NCI-H82 treated with DMSO at 0.1 percent for 48 hours (cell line): ENCODE measurements around the gene SFT2D2.
"Not testable (repeated sequence)": the region's sequence is repeated elsewhere in the genome, so short reads cannot be mapped to it uniquely, and the experiment has no call there.

Experiments
- DNase-seq: peaks from one replicate; lab custom pipeline; 2025; ENCODE audit not compliant: unreplicated experiment; lab: John Stamatoyannopoulos, UW

The SFT2D2 gene

GRCh38 chr1:168225476-168226190, at the start of gene SFT2D2:
TSS of gene SFT2D2 (plus strand) at chr1:168226004. CDS start at chr1:168226080, 76 bp downstream.
- peak; percentile 43 for DNase-seq

GRCh38 chr1:168178227-168178637, 47.6 kb upstream of the SFT2D2 start:
- DNase-seq = no peak

- peak; percentile 99 for DNase-seq
Measured at GRCh38 chr1:168178638-168179437, 47.0 kb upstream of the SFT2D2 start, which contains the start of gene TIPRL. TSS of gene TIPRL (plus strand) at chr1:168178962. CDS start at chr1:168179078, 116 bp downstream.

GRCh38 chr1:168179438-168180147, 46.2 kb upstream of the SFT2D2 start:
- DNase-seq = peak; percentile 25

GRCh38 chr1:168180148-168180524, 45.7 kb upstream of the SFT2D2 start:
- no peak for DNase-seq

GRCh38 chr1:168181063-168181720, 44.6 kb upstream of the SFT2D2 start:
- DNase-seq = not testable (repeated sequence)

GRCh38 chr1:168187177-168187576, 38.6 kb upstream of the SFT2D2 start:
- no peak for DNase-seq

GRCh38 chr1:168190403-168190802, 35.4 kb upstream of the SFT2D2 start:
- DNase-seq = no peak

- DNase-seq = no peak
Measured at GRCh38 chr1:168195199-168196135, 30.3 kb upstream of the SFT2D2 start.

GRCh38 chr1:168199056-168199455, 26.7 kb upstream of the SFT2D2 start:
- no peak for DNase-seq

- no peak for DNase-seq
Measured at GRCh38 chr1:168202941-168203654, 22.7 kb upstream of the SFT2D2 start.

GRCh38 chr1:168206111-168206510, 19.7 kb upstream of the SFT2D2 start:
- DNase-seq = no peak

GRCh38 chr1:168207673-168208072, 18.1 kb upstream of the SFT2D2 start:
- DNase-seq = not testable (repeated sequence)

GRCh38 chr1:168210312-168210711, 15.5 kb upstream of the SFT2D2 start:
- DNase-seq = no peak

- DNase-seq = no peak
Measured at GRCh38 chr1:168213349-168213748, 12.5 kb upstream of the SFT2D2 start.

- no peak for DNase-seq
Measured at GRCh38 chr1:168216171-168216570, 9.6 kb upstream of the SFT2D2 start.

- no peak for DNase-seq
Measured at GRCh38 chr1:168217664-168218063, 8.1 kb upstream of the SFT2D2 start.

GRCh38 chr1:168218658-168219057, 7.1 kb upstream of the SFT2D2 start:
- peak; percentile 25 for DNase-seq

- DNase-seq = no peak
Measured at GRCh38 chr1:168220470-168220871, 5.3 kb upstream of the SFT2D2 start.
